Heart left ventricle (tissue), 16 donors: ENCODE measurements around the gene DLX3. TPM values are rescaled to one million over a fixed set of nuclear protein-coding genes. Genes with fewer than 3 reads are reported as not detected.

Experiments
- ATAC-seq, 4 donors: fragments of 200-7000 bp; cut with Tn5 transposase; one replicate each; pipeline ENCODE4 v1.9.1; 2020 to 2022; ENCODE audit warnings: moderate library complexity in 4 of 4, mild to moderate bottlenecking in 3 of 4, moderate number of reproducible peaks in 1 of 4
- DNase-seq, 5 donors: peaks; one replicate each; pipeline ENCODE4 v3.0.0-alpha.2; 2020
- H3K27ac ChIP-seq, 12 donors: fragments of 200-600 bp; sonication (generic) in 4 of 12; one replicate each; pipeline versions ENCODE4 v1.5.0 to v1.8.0; 2016 to 2022; ENCODE audit warnings: mild to moderate bottlenecking in 2 of 12
- H3K27me3 ChIP-seq, 9 donors: fragments of 200-600 bp; sonication (generic) in 2 of 9; one replicate each; pipeline versions ENCODE4 v1.5.1 to v1.8.0; 2016 to 2022; ENCODE audit warnings: mild to moderate bottlenecking in 3 of 9
- H3K36me3 ChIP-seq, 9 donors: fragments of 200-600 bp; sonication (generic) in 2 of 9; one replicate each; pipeline versions ENCODE4 v1.5.0 to v1.8.0; 2018 to 2022; ENCODE audit warnings: mild to moderate bottlenecking in 2 of 9
- H3K4me1 ChIP-seq, 12 donors: fragments of 200-600 bp; sonication (generic) in 4 of 12; one replicate each; pipeline versions ENCODE4 v1.5.0 to v1.8.0; 2016 to 2022; ENCODE audit warnings: mild to moderate bottlenecking in 3 of 12
- H3K4me3 ChIP-seq, 12 donors: fragments of 200-600 bp; sonication (generic) in 4 of 12; one replicate each; pipeline versions ENCODE4 v1.5.0 to v1.8.0; 2017 to 2022; ENCODE audit warnings: mild to moderate bottlenecking in 9 of 12, moderate library complexity in 4 of 12
- H3K9me3 ChIP-seq, 12 donors: fragments of 200-600 bp; sonication (generic) in 4 of 12; one replicate each; pipeline versions ENCODE4 v1.5.0 to v1.8.0; 2016 to 2022; ENCODE audit warnings: mild to moderate bottlenecking in 1 of 12
- POLR2A ChIP-seq, 2 donors: fragments of 450-650 bp; IDR thresholded peaks; one replicate each; pipeline ENCODE4 v1.6.1; 2017; ENCODE audit warnings: antibody characterized with exemption in 2 of 2, mild to moderate bottlenecking in 2 of 2, moderate library complexity in 2 of 2
- WGBS, 4 donors: extraction: QIAGEN DNeasy Blood & Tissue Kit in 2 of 4; methylation state at CpG; one replicate each; pipeline versions ENCODE4 v1.1.5 to v1.1.7; 2013 to 2018; 5-methylcytosine and 5-hydroxymethylcytosine counted together
- intact Hi-C, 10 donors: fragments of 100-400 bp; cut with DNase I; formaldehyde crosslinking; loops; one replicate each; pipeline versions ENCODE4 v1.11.1 to v1.14.2; 2022
- polyA plus RNA-seq, 2 donors: library from polyadenylated mRNA; stranded (reverse); fragments of 200-250 nt; gene quantifications; one replicate each; pipeline ENCODE4 v1.2.3, GENCODE V29; 2013
- total RNA-seq, 9 donors: library from RNA; depleted of rRNA in 2 of 9; stranded (reverse); fragments of >200 nt in 2 of 9; fragmentation: NEBNext Ultra II Directional in 3 of 9; extraction: Animal tissue kit (Norgen Biotek cat#: 25700) in 3 of 9; gene quantifications; one replicate each; pipeline versions ENCODE4 v1.1.0 to v1.2.4, GENCODE V29; 2016 to 2023
- TF ChIP-seq, protein P1 (sequence below), 12 donors: fragments of 200-600 bp; sonication (generic) in 4 of 12; IDR thresholded peaks; one replicate each; pipeline versions ENCODE4 v1.5.0 to v1.8.0; 2018 to 2022; ENCODE audit warnings: antibody characterized with exemption in 12 of 12, mild to moderate bottlenecking in 5 of 12
- donor health status: ischemic (EF 13 %, LVEDD 7.1; RV severe dilation, severe dysfunction).
- donor health status: healthy with polysubstance abuse.
- donor health status: DM: no; HTN: yes; CAD: no.
- donor health status: DM: no; HTN: no; CAD: no.
- donor health status: ischemic (EF 25% LVEDD 6.9; RV normal size, moderate dysfunction).
- donor health status: ischemic (EF 25% LVEDD 5.7; RV mildly dilated, moderate dysfunction).
- donor health status: healthy.
- donor health status: DM: yes; HTN: yes; CAD: no.
- donor health status: ischemic (EF 35%, LVEDD 5.7; RV mildly dilated, moderate dysfunction).
- donor health status: nonischemic (EF 11% LVEDD 7.7; RV severe dilation, severe dysfunction).
- donor health status: DM: yes; HTN: yes; CAD: no.
- donor health status: PGD.
- donor health status: ischemic (EF 29% LVEDD 5.4; RV normal size, mild dysfunction).
- donor health status: nonischemic (EF 23%, LVEDD 6.1; RV moderate dilation, normal function).

Gene DLX3
- total and polyA plus RNA-seq, 11 donors: 0.08 to 0.61 (median 0.09) TPM; not detected in 6

GRCh38 chr17:50027881-50028735 lies 33.1 kb upstream of the DLX3 start:
- ATAC-seq (no peak), DNase-seq (no peak)
- WGBS, 4 donors: 54 to 67% (median 60%) methylated on average over 13 to 20 of the region's 20 CpGs
- TF ChIP-seq, protein P1, sequence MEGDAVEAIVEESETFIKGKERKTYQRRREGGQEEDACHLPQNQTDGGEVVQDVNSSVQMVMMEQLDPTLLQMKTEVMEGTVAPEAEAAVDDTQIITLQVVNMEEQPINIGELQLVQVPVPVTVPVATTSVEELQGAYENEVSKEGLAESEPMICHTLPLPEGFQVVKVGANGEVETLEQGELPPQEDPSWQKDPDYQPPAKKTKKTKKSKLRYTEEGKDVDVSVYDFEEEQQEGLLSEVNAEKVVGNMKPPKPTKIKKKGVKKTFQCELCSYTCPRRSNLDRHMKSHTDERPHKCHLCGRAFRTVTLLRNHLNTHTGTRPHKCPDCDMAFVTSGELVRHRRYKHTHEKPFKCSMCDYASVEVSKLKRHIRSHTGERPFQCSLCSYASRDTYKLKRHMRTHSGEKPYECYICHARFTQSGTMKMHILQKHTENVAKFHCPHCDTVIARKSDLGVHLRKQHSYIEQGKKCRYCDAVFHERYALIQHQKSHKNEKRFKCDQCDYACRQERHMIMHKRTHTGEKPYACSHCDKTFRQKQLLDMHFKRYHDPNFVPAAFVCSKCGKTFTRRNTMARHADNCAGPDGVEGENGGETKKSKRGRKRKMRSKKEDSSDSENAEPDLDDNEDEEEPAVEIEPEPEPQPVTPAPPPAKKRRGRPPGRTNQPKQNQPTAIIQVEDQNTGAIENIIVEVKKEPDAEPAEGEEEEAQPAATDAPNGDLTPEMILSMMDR (IDR thresholded peaks at IDR 0.05): no peak
- intact Hi-C loops: loop anchor here in 7 of 10 donors (1.0 to 10.0 kb wide), 8 partner anchors 25 to 267 kb away; partner anchors contain the start of genes ITGA3 (in 1 of the 7) and PDK2 (in 1 of the 7)
- peaks cover 3 to 17% (median 10%) of the 10 kb centered on the region in 12 donors for H3K4me1 ChIP-seq
- H3K27me3 ChIP-seq: peaks cover 0 to 10% (median 0%) of the 10 kb centered on the region in 9 donors
- H3K9me3 ChIP-seq: no peaks in the 10 kb centered on the region
- H3K36me3 ChIP-seq: no peaks in the 10 kb centered on the region
- no peak overlapping the region for H3K27ac ChIP-seq
- H3K4me3 ChIP-seq: peak overlapping the region in 1 of 12 donors; percentile 1

DNA sequence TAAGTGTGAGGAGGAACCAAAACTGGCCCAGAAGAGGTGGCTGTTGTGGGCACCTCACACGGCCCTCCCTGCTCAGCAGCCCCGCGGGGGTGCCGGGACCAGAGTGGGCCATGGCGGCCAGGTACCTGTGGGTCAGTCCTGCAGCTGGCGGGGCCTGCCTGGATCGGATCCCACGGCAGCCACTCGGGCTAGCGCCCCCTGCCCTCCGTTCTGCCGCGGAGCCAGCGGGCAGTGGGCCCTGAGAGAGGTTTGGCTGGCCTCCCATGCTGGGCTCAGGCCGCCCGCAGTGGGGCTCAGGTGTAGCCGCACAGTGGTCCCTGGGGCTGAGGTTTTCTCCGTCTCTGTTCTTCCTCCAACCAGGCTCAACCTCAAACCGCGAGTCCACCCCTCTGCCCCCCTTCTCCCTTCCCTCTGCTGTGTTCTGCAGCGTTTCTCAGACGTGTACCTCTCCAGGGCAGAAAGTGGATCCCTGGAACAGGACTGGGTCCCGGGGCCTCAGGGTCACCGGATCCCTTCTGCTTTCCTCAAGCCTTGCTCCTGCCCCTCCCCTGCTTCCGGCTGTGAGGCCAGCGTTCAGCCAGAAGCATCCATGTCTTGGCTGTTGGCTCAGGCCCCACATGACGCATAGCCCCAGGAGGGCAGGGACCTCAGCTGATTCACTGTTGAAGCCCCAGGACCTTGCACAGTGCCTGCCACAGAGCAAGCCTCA lies 32.3 kb upstream of the DLX3 start:
- H3K36me3 ChIP-seq: no peaks in the 10 kb centered on the region
- peak overlapping the region in 7 of 12 donors; percentile 1 to 34 (median 15) for H3K4me3 ChIP-seq
- ATAC-seq (peak in 3 of 4 donors; percentile 60 to 85 (median 72)), DNase-seq (peak; percentile 48 to 81 (median 66))
- H3K9me3 ChIP-seq: no peaks in the 10 kb centered on the region
- H3K4me1 ChIP-seq: peaks cover 3 to 23% (median 10%) of the 10 kb centered on the region in 12 donors
- TF ChIP-seq, protein P1 (IDR thresholded peaks at IDR 0.05): peak in 4 of 12 donors; percentile 5 to 32 (median 20)
- TF ChIP-seq POLR2A (IDR thresholded peaks at IDR 0.05): no peak
- peaks cover 0 to 10% (median 0%) of the 10 kb centered on the region in 9 donors for H3K27me3 ChIP-seq
- intact Hi-C loops: loop anchor here in 7 of 10 donors (1.0 to 10.0 kb wide), 8 partner anchors 25 to 267 kb away; partner anchors contain the start of genes ITGA3 (in 1 of the 7) and PDK2 (in 1 of the 7)
- no peak overlapping the region for H3K27ac ChIP-seq
- WGBS, 4 donors: 10 to 15% (median 12%) methylated on average over 13 to 27 of the region's 27 CpGs

- ATAC-seq (peak; percentile 53 to 87 (median 80)), DNase-seq (peak; percentile 75 to 88 (median 79))
- H3K9me3 ChIP-seq: no peaks in the 10 kb centered on the region
- no peak overlapping the region for H3K27ac ChIP-seq
- no peaks in the 10 kb centered on the region for H3K36me3 ChIP-seq
- H3K4me1 ChIP-seq: peaks cover 3 to 23% (median 10%) of the 10 kb centered on the region in 12 donors
- intact Hi-C loops: loop anchor here (1.0 to 10.0 kb wide), 8 partner anchors 26 to 268 kb away; partner anchors contain the start of genes ITGA3 (in 1 of the 10) and PDK2 (in 1 of the 10)
- H3K4me3 ChIP-seq: peak overlapping the region in 6 of 12 donors; percentile 1 to 34 (median 16)
- WGBS, 4 donors: 0 to 1% (median 1%) methylated on average over 6 of the region's 6 CpGs
- TF ChIP-seq, protein P1 (IDR thresholded peaks at IDR 0.05): peak; percentile 90 to 98 (median 96)
- no peak for TF ChIP-seq POLR2A (IDR thresholded peaks at IDR 0.05)
- H3K27me3 ChIP-seq: peaks cover 0 to 10% (median 0%) of the 10 kb centered on the region in 9 donors
These were observed 31.8 kb upstream of the DLX3 start for GRCh38 chr17:50026837-50027171.
